ENCODE data around the gene UBTF. TPM values are rescaled to one million over a fixed set of nuclear protein-coding genes. Genes with fewer than 3 reads are reported as not detected.

Gene UBTF, protein sequence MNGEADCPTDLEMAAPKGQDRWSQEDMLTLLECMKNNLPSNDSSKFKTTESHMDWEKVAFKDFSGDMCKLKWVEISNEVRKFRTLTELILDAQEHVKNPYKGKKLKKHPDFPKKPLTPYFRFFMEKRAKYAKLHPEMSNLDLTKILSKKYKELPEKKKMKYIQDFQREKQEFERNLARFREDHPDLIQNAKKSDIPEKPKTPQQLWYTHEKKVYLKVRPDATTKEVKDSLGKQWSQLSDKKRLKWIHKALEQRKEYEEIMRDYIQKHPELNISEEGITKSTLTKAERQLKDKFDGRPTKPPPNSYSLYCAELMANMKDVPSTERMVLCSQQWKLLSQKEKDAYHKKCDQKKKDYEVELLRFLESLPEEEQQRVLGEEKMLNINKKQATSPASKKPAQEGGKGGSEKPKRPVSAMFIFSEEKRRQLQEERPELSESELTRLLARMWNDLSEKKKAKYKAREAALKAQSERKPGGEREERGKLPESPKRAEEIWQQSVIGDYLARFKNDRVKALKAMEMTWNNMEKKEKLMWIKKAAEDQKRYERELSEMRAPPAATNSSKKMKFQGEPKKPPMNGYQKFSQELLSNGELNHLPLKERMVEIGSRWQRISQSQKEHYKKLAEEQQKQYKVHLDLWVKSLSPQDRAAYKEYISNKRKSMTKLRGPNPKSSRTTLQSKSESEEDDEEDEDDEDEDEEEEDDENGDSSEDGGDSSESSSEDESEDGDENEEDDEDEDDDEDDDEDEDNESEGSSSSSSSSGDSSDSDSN
- total RNA-seq, result 30.6 and 35.4 TPM in 2 replicates

DNA sequence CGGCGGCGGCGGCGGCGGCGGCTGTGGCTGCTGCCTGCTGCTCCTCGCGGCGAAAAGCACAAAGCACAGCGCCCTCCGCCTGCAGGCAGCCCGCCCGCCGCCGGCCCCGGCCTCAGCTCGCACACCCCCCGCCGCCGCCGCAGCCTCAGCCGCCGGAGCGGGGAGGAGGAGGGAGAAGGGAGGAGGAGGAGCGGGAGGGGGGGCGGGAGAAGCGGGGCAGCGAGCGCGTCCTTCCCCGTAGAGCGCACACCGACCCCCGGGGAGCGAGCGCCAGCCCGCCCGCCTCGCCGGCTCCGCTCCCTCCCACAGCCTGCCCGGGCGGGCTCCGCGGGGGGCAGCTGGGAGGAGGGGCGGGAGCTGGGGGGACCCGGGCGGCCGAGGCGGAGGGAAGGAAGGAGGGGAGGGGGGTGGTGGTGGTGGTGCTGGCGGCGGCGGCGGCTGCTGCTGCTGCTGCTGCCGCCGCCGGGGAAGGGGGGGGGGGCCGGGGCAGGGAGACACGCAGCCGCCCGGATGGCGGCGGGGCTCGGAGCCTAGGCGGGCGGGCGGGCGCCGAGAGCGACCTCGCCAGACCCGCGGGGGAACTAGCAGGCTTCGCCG is at the start of gene UBTF:
Gene UBTF (minus strand): TSS at position 60 of the 597 bp plus-strand sequence. CDS start 1,446 bp downstream, outside the sequence.

DNA sequence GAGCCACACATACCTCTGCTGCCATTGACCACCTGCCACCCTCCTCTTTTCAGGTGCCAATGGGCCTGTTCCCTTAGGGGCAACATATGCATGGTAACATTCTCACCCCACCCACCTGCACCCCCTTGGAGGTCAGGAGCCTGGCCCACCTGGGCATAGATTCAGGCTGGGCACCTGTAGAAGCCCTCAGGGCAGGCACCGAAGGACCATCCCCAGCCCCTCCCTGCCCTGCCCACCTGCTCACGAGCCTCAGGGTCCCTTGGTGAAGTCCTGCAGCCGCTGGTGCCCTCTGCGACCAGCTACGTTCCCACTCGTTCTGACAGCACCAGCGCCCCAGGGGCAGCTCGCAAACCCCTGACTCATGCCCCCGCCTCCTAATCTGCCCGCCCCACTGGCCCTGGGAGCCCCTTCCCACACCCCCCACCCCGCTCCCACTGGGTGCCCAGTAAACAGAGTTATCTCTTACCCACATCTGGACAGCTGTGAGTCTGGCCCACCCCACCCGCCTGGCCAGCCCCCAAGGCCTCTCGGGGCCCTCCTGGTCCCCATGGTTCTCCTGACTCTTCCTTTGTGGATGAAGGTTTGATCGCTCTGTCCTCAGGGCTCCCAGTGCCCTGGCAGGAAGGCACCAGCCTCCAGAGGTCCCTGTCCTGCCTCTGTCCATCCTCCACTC is 48.5 kb upstream of the UBTF start, which contains the start of gene SLC4A1:
Gene SLC4A1 (minus strand): TSS at position 318 of the 673 bp plus-strand sequence. CDS start 5,269 bp downstream, outside the sequence.

DNA sequence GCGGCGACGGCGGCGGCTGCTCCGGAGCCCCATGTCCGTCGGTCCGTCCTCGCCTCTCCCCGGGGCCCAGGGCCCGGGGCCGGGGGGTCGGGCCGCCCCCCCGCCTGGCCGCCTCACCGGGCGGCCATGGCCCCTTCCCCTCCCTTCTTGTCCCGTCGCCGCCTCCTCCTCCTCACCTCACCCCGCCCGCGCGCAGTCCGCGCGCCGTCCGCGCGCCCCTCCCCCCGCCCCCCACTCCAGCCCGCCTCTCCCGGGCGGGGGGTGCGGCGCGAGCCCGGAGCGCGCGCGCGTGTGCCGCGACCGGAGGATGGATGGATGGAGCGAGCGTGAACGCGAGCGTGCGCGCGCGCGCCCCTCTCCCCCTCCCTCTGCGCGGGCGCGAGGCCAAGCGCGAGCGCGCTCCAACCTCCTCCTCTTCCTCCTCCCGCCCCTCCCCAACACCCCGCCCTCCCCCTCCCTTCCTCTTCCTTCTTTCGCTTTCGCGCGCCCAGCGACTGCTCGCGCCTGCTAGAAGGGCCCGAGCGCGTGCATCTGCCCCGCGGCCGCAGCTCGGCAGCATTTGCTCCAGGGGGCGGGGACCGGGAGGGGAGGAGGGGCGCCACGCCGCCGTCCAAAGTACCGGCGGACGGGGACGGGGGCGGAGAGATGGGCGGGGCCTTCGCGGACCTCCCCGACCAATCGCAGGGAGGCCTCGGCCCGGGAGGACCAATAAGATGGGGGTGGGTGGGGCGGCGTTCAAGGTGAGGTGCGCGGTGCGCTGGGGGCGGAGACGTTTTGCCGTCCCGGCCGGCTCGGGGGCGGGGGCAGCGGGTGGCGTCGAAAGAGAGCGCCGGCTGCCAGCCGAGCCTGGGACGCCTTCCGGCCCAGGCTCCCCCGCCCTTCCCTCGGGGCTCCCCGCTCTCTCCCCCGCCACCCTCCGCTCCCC is 19.7 kb downstream of the UBTF start, which contains the start of gene ATXN7L3:
Gene ATXN7L3 (minus strand): TSS at position 332 of the 925 bp plus-strand sequence. CDS start 1,814 bp downstream, outside the sequence.

DNA sequence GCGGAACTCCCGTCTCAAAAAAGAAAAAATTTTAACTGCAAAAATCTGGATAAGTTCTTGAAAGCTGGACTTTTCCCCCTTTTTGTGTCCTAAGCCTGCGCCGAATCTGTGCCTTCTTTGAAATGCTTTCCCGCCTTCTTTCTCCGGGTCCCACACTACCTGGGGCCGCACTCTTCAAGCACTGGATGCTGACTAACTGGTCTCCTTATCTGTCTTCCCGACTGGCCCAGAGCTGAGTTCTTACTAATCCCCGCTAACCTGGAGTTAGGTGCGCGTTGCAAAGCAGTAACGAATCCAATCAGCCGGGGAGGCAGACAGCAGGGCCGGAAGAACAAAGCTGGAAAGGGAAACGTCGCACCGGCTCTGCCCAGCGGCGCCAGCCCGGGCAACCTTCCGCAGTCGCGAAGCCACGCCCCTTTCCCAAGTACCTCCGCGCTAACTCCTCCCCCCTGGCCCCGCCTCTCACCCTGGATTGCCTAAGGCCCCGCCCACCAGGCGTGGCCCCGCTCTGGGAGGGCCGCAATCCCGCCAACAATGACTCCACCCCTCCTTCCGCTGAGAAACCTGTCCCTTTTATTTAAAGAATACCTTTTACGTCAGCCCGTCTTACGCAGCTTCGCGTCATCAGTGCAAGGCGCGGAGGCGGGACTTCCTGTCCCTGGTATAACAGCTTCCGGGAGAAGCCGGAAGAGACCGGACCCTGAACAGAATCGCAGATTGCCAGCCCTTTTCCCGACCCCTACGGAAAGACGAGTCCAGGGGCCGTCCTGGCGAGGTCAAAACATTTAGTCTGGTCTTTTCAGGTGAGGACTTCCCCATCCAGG is 33.0 kb downstream of the UBTF start, which contains the start of gene TMUB2:
Gene TMUB2 (plus strand): TSS at position 666 of the 824 bp plus-strand sequence. CDS start 737 bp downstream, outside the sequence.

DNA sequence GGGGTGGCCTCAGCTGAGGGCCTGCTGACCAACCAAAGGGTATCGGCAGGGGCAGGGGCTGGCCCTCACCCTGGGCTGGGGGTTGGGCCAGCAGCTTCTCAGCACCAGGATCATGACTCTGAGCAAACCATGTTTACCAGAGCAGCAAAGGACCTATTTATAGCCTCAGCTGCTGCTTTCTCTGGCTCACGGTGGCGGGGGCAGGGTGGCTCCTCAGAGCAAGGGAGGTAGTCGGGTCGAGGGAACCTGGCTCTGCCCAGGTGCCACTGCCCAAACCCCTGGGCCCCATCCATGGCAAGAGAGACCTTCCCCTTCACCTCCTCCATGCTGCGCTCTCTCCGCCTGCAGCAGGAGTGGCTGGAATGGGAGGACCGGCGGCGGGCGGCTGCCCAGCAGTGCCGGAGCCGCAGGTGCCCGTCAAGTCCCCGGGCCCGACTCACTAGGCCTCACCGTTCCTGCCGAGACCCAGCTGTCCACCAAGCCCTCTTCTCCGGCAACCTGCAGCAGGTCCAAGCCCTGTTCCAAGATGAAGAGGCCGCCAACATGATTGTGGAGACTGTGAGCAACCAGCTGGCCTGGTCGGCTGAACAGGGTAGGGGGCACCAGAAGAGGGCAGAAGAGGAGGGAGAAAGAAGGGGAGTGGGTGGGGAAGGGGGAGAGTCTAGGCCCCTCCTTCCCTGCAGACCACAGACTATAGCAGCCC is 48.8 kb downstream of the UBTF start, which contains the start of gene ASB16:
Gene ASB16 (plus strand): TSS at position 206 of the 703 bp plus-strand sequence. CDS start 86 bp downstream, at position 292.

Other genes starting within 250 kb of the UBTF start
- 10.1 and 10.8 TPM in 2 replicates for gene NAGS, start 215.1 kb downstream of the UBTF start, total RNA-seq
- gene TMEM101, start 204.7 kb downstream of the UBTF start, total RNA-seq, result 78.2 and 83.9 TPM in 2 replicates
- gene LSM12, start 153.0 kb downstream of the UBTF start, total RNA-seq, result 50.2 and 60.8 TPM in 2 replicates
- gene G6PC3, start 148.9 kb downstream of the UBTF start, total RNA-seq, result 44.8 and 57.4 TPM in 2 replicates
- 28.0 and 38.5 TPM in 2 replicates for gene HDAC5, start 96.0 kb downstream of the UBTF start, total RNA-seq
- 4.0 and 5.7 TPM in 2 replicates for gene HROB, start 77.7 kb downstream of the UBTF start, total RNA-seq
- not detected in 2 replicates for gene ASB16, start 49.0 kb downstream of the UBTF start, total RNA-seq
- gene TMUB2, start 32.7 kb downstream of the UBTF start, total RNA-seq, result 26.8 and 45.3 TPM in 2 replicates
- gene ATXN7L3, start 19.8 kb downstream of the UBTF start, total RNA-seq, result 45.6 and 50.9 TPM in 2 replicates
- gene SLC4A1, start 48.5 kb upstream of the UBTF start, total RNA-seq, result not detected in 2 replicates
- gene RUNDC3A, start 88.9 kb upstream of the UBTF start, total RNA-seq, result not detected in 2 replicates
- gene SLC25A39, start 105.1 kb upstream of the UBTF start, total RNA-seq, result 92.5 and 99.2 TPM in 2 replicates
- gene GRN, start 125.6 kb upstream of the UBTF start, total RNA-seq, result 220 and 254 TPM in 2 replicates
- gene FAM171A2, start 144.2 kb upstream of the UBTF start, total RNA-seq, result 2.1 and 11.5 TPM in 2 replicates
- 0.86 TPM in 1 of 2 replicates, not detected in the other for gene ITGA2B, start 170.0 kb upstream of the UBTF start, total RNA-seq